SH-SY5Y (cell line): ENCODE data around the gene DOK7.

Experiments
- GATA2 ChIP-seq: IDR thresholded peaks from 2 replicates; pipeline ENCODE4 v1.6.1; 2011; ENCODE audit warnings: mild to moderate bottlenecking, low read depth, low read length
- GATA3 ChIP-seq: IDR thresholded peaks from 2 replicates; pipeline ENCODE4 v1.6.1; 2011; ENCODE audit warnings: low read depth, mild to moderate bottlenecking, low read length, moderate library complexity

DNA sequence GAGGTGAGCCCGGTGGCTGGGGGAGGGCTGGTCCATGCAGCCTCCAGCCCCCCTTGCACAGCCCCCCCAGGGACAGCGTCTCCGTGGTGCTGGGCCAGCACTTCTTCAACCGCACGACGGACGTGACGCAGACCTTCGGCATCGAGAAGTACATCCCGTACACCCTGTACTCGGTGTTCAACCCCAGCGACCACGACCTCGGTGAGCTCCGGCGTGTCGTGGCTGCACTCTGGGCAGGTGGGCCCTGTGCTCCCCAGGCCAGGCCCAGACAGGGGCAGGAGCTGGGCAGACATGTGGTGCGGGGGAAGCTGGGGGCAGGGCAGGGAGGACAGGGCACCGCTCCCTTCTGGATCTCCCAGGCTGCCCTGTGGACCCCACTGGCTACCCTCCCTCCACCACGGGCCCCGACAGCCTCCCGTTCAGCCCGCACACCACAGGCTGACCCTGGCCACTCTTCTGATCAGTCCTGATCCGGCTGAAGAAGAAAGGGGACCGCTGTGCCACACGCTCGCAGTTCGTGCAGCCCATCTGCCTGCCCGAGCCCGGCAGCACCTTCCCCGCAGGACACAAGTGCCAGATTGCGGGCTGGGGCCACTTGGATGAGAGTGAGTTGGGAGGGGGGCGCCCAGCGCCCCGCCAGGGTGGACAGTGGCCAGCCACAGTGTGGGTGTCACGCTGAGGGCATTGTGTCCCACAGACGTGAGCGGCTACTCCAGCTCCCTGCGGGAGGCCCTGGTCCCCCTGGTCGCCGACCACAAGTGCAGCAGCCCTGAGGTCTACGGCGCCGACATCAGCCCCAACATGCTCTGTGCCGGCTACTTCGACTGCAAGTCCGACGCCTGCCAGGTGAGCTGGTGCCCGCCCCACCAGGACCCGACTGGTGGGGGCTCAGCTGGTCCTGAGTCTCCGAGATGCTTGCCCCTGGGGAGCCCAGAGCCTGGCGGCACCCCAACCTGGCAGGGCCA, 15.4 kb upstream of the DOK7 start:
- TF ChIP-seq GATA2 = no peak
- no peak for TF ChIP-seq GATA3
